NCI-H146 (cell line): ENCODE measurements around the gene NCAPD2.
"Not testable (repeated sequence)": the region's sequence is repeated elsewhere in the genome, so short reads cannot be mapped to it uniquely, and the experiment has no call there.

Experiments
- DNase-seq: peaks from one replicate; lab custom pipeline; 2025; lab: John Stamatoyannopoulos, UW

The NCAPD2 gene

GRCh38 chr12:6497291-6497690 lies 3.4 kb downstream of the NCAPD2 start:
- not testable (repeated sequence) for DNase-seq

DNA sequence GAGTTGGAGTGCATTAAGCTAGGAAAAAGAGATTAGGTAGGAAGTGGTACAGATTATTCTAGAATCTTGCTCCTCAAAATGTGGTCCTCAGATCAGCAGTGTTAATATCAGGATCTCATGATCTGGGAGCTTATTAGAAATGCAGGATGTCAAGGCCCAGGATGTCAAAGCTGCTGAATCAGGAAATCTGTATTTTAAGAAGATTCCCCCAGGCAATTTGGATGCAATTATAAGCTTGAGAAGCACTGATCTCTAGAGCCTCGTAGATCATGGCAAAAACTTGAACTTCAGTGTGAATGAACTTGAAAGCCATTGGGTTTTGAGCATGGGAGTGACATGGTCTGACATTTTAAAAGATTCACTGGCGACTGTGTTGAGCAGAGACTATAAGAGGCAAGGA lies 6.6 kb downstream of the NCAPD2 start:
- DNase-seq = no peak

DNA sequence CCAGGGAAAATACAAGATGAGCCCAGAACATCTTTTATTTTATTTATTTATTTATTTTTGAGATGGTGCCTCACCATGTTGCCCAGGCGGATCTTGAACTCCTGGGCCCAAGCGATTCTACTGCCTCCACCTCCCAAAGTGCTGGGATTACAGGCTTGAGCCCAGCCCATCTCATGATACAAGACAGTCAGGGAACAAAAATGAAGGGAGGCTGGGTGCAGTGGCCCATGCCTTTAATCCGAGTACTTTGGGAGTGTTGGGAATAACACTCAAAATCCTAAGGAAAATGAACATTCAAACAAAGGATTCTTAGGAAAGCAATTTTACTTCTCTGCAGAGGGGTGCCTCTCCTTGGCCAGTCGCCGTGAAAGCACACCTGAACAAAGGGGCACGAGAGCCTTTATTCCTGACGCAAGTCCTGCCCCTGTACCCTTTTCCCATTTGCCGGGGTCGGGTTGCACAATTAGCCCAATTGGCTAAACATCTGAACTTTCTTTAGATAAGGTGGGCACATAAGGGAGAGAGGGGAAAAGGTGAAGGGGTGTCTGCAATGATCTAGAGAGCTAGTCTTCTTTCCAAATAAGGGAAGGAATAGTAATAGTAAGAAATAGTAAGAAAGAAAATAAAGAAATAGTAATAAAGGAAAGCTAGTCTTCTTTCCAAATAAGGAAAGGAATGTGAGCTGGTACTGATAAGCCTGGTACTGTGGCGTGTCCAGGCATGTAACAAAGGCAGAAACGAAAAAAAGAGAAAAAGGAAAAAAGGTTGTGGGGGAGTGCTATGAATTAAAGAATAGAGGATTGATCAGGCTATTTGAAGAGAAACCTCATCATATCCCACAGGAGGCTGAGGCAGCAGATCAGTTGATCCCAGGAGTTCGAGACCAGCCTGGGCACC lies 13.4 kb downstream of the NCAPD2 start:
- peak; percentile 38 for DNase-seq

DNA sequence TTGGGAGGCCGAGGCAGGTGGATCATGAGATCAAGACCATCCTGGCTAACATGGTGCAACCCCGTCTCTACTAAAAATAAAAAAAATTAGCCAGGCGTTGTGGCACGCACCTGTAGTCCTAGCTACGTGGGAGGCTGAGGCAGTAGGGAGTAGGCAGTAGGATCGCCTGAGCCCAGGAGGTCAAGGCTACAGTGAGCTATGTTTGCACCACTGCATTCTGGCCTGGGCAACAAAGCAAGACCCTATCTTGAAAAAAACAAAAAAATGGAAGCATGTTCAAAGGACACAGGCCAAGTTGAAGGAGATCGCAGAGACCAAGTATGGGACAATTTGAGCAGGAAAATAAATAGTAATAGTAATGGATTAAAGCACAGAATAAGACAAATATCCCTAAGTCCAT lies 14.2 kb downstream of the NCAPD2 start:
- no peak for DNase-seq

- no peak for DNase-seq
Observed at GRCh38 chr12:6520186-6520585, 26.3 kb downstream of the NCAPD2 start.

DNA sequence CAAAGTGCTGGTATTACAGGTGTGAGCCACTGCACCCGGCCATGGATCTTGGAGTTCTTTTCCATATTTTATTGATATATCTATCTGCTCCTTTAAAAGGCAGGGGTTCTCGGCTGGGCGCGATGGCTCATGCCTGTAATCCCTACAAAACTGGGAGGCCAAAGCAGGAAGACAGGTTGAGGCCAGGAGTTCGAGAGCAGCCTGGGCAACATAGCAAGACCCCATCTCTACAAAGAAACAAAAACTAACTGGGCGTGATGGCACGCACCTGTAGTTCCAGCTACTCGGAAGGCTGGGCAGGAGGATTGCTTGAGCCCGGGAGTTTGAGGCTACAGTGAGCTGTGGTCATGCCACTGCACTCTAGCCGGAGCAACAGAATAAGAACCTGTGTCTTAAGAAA lies 28.3 kb downstream of the NCAPD2 start:
- no peak for DNase-seq

DNA sequence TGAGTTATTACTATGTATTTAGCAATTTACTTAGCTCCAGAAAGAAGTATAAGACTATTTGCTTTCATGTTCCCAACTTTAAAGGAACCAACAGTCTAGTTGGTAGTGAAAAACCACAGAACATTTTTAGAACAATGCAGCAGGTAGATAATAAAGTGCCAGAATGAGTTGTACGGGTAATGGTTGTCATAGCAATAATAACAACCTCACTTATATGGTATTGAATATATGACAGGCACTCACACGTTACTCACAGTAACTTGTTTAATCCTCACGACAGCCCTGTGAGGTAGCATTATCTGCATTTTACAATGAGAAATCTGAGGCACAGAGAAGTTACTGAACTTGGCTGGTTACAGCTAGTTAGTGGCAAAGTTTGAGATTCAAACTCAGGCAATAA lies 29.8 kb downstream of the NCAPD2 start:
- no peak for DNase-seq

DNA sequence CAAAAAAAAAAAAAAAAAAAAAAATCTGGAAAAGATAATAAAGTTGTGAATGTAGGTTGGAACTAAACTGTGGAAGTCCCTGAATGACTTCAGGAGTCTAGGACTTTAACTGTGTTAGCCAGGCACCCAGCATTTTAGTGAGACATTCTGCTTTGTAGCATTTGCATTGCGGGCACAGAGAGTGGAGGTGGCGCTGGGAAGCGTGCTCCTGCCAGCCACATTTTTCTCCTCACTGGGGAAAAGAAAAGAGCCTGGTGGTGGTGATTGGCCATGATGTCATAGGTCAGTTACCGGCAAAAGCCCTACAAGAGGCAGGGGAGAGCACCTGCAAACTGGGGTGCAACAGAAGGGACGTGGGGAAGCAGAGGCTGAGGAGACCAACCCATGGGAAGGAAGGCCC lies 30.7 kb downstream of the NCAPD2 start:
- no peak for DNase-seq

GRCh38 chr12:6526201-6526600 lies 32.3 kb downstream of the NCAPD2 start:
- DNase-seq = no peak

DNA sequence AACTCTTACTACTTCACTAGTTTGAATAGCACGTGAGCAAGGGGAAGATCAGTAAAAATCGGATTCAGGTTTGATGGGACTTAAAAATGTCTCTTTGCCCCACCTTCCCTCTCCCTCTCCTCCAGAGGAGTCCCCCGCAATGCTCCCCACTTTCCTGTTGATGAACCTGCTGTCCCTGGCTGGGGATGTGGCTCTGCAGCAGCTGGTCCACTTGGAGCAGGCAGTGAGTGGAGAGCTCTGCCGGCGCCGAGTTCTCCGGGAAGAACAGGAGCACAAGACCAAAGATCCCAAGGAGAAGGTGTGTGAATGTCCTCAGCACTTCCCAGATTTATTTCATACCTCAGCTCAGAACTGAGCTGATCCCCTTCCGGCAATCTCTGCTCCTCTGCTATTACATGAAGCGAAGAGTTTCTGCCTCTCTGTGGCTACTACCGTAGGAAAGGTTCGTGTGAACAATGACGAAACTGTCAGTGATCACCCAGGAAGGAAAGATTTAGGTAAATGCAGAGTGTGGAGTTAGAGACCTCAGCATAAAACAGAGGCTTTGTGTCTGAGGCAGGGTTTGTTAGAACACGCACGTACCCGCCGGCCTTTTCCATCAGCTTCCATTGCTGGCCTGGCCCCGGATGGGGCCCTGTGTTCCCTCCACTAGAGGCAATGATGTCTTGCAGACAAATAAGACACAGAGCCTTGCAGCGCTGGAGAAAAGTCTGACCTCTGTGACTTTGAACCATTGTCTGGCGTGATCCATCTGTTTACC lies 33.0 kb downstream of the NCAPD2 start:
- DNase-seq = no peak

DNA sequence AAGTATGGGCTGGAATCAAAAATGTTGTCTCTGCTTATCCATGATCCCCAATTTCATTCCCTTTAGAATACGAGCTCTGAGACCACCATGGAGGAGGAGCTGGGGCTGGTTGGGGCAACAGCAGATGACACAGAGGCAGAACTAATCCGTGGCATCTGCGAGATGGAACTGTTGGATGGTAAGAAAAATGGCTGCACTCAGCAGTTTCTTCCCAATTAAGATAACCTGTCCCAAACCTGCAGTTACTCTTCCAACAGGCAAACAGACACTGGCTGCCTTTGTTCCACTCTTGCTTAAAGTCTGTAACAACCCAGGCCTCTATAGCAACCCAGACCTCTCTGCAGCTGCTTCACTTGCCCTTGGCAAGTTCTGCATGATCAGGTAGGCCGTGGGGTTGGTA lies 33.8 kb downstream of the NCAPD2 start:
- DNase-seq = no peak

GRCh38 chr12:6528539-6529235 lies 34.8 kb downstream of the NCAPD2 start:
- DNase-seq = no peak

GRCh38 chr12:6529291-6529737 lies 35.4 kb downstream of the NCAPD2 start:
- DNase-seq = no peak

DNA sequence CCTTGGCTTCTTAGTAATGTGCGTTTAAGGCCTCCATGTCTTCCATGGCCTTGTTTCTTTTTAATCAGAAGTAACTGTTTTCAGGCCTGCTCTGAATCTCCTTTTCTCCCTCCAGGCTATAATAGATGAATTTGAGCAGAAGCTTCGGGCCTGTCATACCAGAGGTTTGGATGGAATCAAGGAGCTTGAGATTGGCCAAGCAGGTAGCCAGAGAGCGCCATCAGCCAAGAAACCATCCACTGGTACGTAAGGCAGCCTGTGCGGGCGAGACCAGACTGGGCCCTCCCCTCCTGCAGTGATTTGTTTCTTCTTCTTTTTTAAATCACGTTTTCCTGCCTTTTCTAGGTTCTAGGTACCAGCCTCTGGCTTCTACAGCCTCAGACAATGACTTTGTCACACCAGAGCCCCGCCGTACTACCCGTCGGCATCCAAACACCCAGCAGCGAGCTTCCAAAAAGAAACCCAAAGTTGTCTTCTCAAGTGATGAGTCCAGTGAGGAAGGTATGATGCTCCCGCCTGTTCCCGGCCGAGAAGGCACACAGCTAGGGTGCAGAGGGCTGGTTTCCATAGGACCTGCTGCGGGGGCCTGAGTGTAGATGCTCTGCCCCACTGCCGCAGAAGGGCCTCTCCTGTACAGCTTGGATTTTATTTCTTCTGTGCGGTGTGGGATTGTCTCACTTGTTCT lies 36.8 kb downstream of the NCAPD2 start:
- DNase-seq = no peak

GRCh38 chr12:6532051-6532926 lies 38.4 kb downstream of the NCAPD2 start:
- DNase-seq = peak; percentile 67

GRCh38 chr12:6532927-6533652 lies 39.2 kb downstream of the NCAPD2 start:
- peak; percentile 95 for DNase-seq

DNA sequence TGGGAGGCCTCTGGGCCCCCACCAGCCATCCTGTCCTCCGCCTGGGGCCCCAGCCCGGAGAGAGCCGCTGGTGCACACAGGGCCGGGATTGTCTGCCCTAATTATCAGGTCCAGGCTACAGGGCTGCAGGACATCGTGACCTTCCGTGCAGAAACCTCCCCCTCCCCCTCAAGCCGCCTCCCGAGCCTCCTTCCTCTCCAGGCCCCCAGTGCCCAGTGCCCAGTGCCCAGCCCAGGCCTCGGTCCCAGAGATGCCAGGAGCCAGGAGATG lies 39.7 kb downstream of the NCAPD2 start:
- DNase-seq = no peak

- peak; percentile 100 for DNase-seq
Observed at GRCh38 chr12:6533923-6534694, 40.2 kb downstream of the NCAPD2 start, which contains the start of gene GAPDH. TSS of gene GAPDH (plus strand) at chr12:6534517. CDS start at chr12:6534833, 316 bp downstream.

- no peak for DNase-seq
Observed at GRCh38 chr12:6534695-6534944, 40.7 kb downstream of the NCAPD2 start.
